HEK293 (cell line): ENCODE data around the gene CNNM1.

Experiments
- CTCF ChIA-PET: fragments of 350-600 bp; formaldehyde crosslinking; extraction: SDS; loops from one replicate; lab custom pipeline; 2021; ENCODE audit warnings: antibody characterized with exemption; lab: Yijun Ruan, JAX
- POLR2A ChIA-PET: fragments of 300-600 bp; formaldehyde crosslinking; extraction: SDS; loops from one replicate; lab custom pipeline; 2020; ENCODE audit warnings: antibody characterized with exemption, inconsistent platforms; lab: Yijun Ruan, JAX
- H3K27ac ChIP-seq: fragments of 200-500 bp; sonication (Bioruptor generic); 2 replicates; pipeline ENCODE4 v1.5.1; 2014; ENCODE audit warnings: low read depth, low read length, control low read depth, inconsistent platforms; ENCODE audit errors: extremely low read depth
- H3K36me3 ChIP-seq, 2 experiments: fragments of 200-500 bp in 1 of 2; sonication (Bioruptor generic) in 1 of 2; 1 replicate in 1 of 2; 2 replicates in 1 of 2; pipeline ENCODE4 v1.5.1; 2014 to 2017; ENCODE audit warnings: inconsistent platforms in 2 of 2, low read length in 2 of 2; ENCODE audit not compliant: control insufficient read depth in 2 of 2, insufficient read depth in 1 of 2
- H3K4me1 ChIP-seq: fragments of 200-500 bp; sonication (Bioruptor generic); 2 replicates; pipeline ENCODE4 v1.5.1; 2014; ENCODE audit warnings: mild to moderate bottlenecking, low read length, inconsistent platforms; ENCODE audit not compliant: control insufficient read depth, insufficient read depth
- H3K4me3 ChIP-seq: 2 replicates; pipeline ENCODE4 v1.5.1; 2011; ENCODE audit warnings: low read depth, mild to moderate bottlenecking, control low read depth, low read length, moderate library complexity
- H3K9me3 ChIP-seq: fragments of 200-500 bp; sonication (Bioruptor generic); 2 replicates; pipeline ENCODE4 v1.5.1; 2014; ENCODE audit warnings: low read depth, low read length, inconsistent platforms; ENCODE audit not compliant: control insufficient read depth, insufficient read depth
- GFI1B ChIP-seq: fragments of 450-650 bp; formaldehyde crosslinking; IDR thresholded peaks from 2 replicates; pipeline ENCODE4 v1.5.1; 2016; ENCODE audit warnings: missing biosample characterization, missing genetic modification characterization
- MYNN ChIP-seq: fragments of 450-650 bp; formaldehyde crosslinking; IDR thresholded peaks from 2 replicates; pipeline ENCODE4 v1.5.1; 2016; ENCODE audit warnings: missing biosample characterization, missing genetic modification characterization, borderline replicate concordance
- RBAK ChIP-seq: fragments of 450-650 bp; formaldehyde crosslinking; IDR thresholded peaks from 2 replicates; pipeline ENCODE4 v1.5.1; 2016; ENCODE audit warnings: missing biosample characterization, missing genetic modification characterization
- SALL2 ChIP-seq: fragments of 450-650 bp; formaldehyde crosslinking; IDR thresholded peaks from 2 replicates; pipeline ENCODE4 v1.5.0; 2017; ENCODE audit warnings: missing biosample characterization, mild to moderate bottlenecking, missing genetic modification characterization, borderline replicate concordance
- SP7 ChIP-seq: fragments of 450-650 bp; formaldehyde crosslinking; IDR thresholded peaks from 2 replicates; pipeline ENCODE4 v1.5.1; 2016; ENCODE audit warnings: missing biosample characterization, missing genetic modification characterization
- TRIM28 ChIP-seq: IDR thresholded peaks from 2 replicates; pipeline ENCODE4 v1.6.1; 2011; ENCODE audit warnings: low read length, control low read depth, borderline replicate concordance
- YY2 ChIP-seq: fragments of 450-650 bp; formaldehyde crosslinking; IDR thresholded peaks from 2 replicates; pipeline ENCODE4 v1.5.1; 2016; ENCODE audit warnings: missing biosample characterization, missing genetic modification characterization
- ZBTB20 ChIP-seq: fragments of 450-650 bp; formaldehyde crosslinking; IDR thresholded peaks from 2 replicates; pipeline ENCODE4 v1.5.1; 2016; ENCODE audit warnings: missing biosample characterization, missing genetic modification characterization
- ZBTB48 ChIP-seq: fragments of 450-650 bp; formaldehyde crosslinking; IDR thresholded peaks from 2 replicates; pipeline ENCODE4 v1.5.1; 2016; ENCODE audit warnings: missing biosample characterization, missing genetic modification characterization
- ZNF133 ChIP-seq: fragments of 450-650 bp; formaldehyde crosslinking; IDR thresholded peaks from 2 replicates; pipeline ENCODE4 v1.5.1; 2016; ENCODE audit warnings: missing biosample characterization, missing genetic modification characterization
- ZNF138 ChIP-seq: fragments of 450-650 bp; formaldehyde crosslinking; IDR thresholded peaks from 2 replicates; pipeline ENCODE4 v1.5.1; 2016; ENCODE audit warnings: missing biosample characterization, missing genetic modification characterization, borderline replicate concordance
- ZNF146 ChIP-seq: fragments of 450-650 bp; formaldehyde crosslinking; IDR thresholded peaks from 2 replicates; pipeline ENCODE4 v1.5.1; 2016; ENCODE audit warnings: missing biosample characterization, missing genetic modification characterization
- ZNF169 ChIP-seq: fragments of 450-650 bp; formaldehyde crosslinking; IDR thresholded peaks from 2 replicates; pipeline ENCODE4 v1.5.1; 2016; ENCODE audit warnings: missing biosample characterization, missing genetic modification characterization
- ZNF221 ChIP-seq: fragments of 450-650 bp; formaldehyde crosslinking; IDR thresholded peaks from 2 replicates; pipeline ENCODE4 v1.5.1; 2017; ENCODE audit warnings: missing biosample characterization, missing genetic modification characterization, borderline replicate concordance
- ZNF223 ChIP-seq: fragments of 450-650 bp; formaldehyde crosslinking; IDR thresholded peaks from 2 replicates; pipeline ENCODE4 v1.5.1; 2016; ENCODE audit warnings: missing biosample characterization, missing genetic modification characterization
- ZNF324 ChIP-seq: fragments of 450-650 bp; formaldehyde crosslinking; IDR thresholded peaks from 2 replicates; pipeline ENCODE4 v1.5.1; 2016; ENCODE audit warnings: missing biosample characterization, missing genetic modification characterization
- ZNF354C ChIP-seq: fragments of 450-650 bp; formaldehyde crosslinking; IDR thresholded peaks from 2 replicates; pipeline ENCODE4 v1.5.1; 2016; ENCODE audit warnings: missing biosample characterization, missing genetic modification characterization, low read depth, borderline replicate concordance
- ZNF394 ChIP-seq: fragments of 450-650 bp; formaldehyde crosslinking; IDR thresholded peaks from 2 replicates; pipeline ENCODE4 v1.5.1; 2016; ENCODE audit warnings: missing biosample characterization, missing genetic modification characterization, mild to moderate bottlenecking, moderate library complexity, borderline replicate concordance
- ZNF433 ChIP-seq: fragments of 450-650 bp; formaldehyde crosslinking; IDR thresholded peaks from 2 replicates; pipeline ENCODE4 v1.5.1; 2016; ENCODE audit warnings: missing biosample characterization, missing genetic modification characterization, low read depth
- ZNF544 ChIP-seq: fragments of 450-650 bp; formaldehyde crosslinking; IDR thresholded peaks from 2 replicates; pipeline ENCODE4 v1.5.0; 2017; ENCODE audit warnings: missing biosample characterization, missing genetic modification characterization
- ZNF555 ChIP-seq: fragments of 450-650 bp; formaldehyde crosslinking; conservative IDR thresholded peaks from 2 replicates; pipeline ENCODE4 v1.5.1; 2017; ENCODE audit warnings: missing biosample characterization, mild to moderate bottlenecking, missing genetic modification characterization, inconsistent platforms
- ZNF610 ChIP-seq: fragments of 450-650 bp; formaldehyde crosslinking; IDR thresholded peaks from 2 replicates; pipeline ENCODE4 v1.5.1; 2016; ENCODE audit warnings: missing biosample characterization, missing genetic modification characterization, borderline replicate concordance
- ZNF623 ChIP-seq: fragments of 450-650 bp; formaldehyde crosslinking; IDR thresholded peaks from 2 replicates; pipeline ENCODE4 v1.5.1; 2016; ENCODE audit warnings: missing biosample characterization, missing genetic modification characterization
- ZSCAN23 ChIP-seq: fragments of 450-650 bp; formaldehyde crosslinking; IDR thresholded peaks from 2 replicates; pipeline ENCODE4 v1.5.1; 2016; ENCODE audit warnings: missing biosample characterization, missing genetic modification characterization
- ZSCAN30 ChIP-seq: fragments of 450-650 bp; IDR thresholded peaks from 2 replicates; pipeline ENCODE4 v1.5.1; 2018; ENCODE audit warnings: missing biosample characterization, mild to moderate bottlenecking, missing genetic modification characterization, moderate library complexity
- TF ChIP-seq, protein P1 (sequence below): fragments of 450-650 bp; formaldehyde crosslinking; IDR thresholded peaks from 2 replicates; pipeline ENCODE4 v1.5.1; 2016; ENCODE audit warnings: missing biosample characterization, missing genetic modification characterization
- TF ChIP-seq, protein P2 (sequence below): fragments of 450-650 bp; formaldehyde crosslinking; IDR thresholded peaks from 2 replicates; pipeline ENCODE4 v1.5.1; 2016; ENCODE audit warnings: missing biosample characterization, missing genetic modification characterization

Gene CNNM1

DNA sequence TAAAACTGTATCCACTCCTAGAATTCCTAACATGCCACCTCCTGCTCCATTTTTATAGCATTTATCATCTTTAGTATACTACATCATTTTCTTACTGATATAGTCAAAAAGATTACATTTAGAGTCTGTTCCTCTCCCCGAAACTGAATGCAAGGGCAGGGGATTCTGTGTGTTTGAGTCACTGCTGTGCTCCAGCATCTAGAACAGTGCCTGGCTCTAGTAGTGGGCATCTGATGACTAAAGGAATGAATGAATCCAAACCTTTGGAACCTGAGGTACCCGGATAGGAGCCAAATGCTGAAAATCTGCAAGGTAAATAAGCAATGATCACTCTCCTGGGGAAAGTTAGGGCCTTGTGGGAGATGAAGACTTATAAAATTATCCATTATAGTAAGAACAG, 82.4 kb downstream of the CNNM1 start:
- H3K9me3 ChIP-seq = no peaks in the 10 kb centered on the region
- ChIA-PET POLR2A (interaction anchor here (0.6 to 1.2 kb wide), 2 partner anchors 19 to 64 kb away, joined by 4 to 5 read pairs; partner anchors contain the start of gene GOT1), CTCF (interaction anchor here (1.1 to 1.6 kb wide), 3 partner anchors 9 to 149 kb away, joined by 4 to 5 read pairs (median 4); no protein-coding TSS in a partner anchor)
- H3K27ac ChIP-seq = no peak overlapping the region
- H3K36me3 ChIP-seq = peaks cover 0 to 13% of the 10 kb centered on the region in 2 experiments; a peak in 2 of 3 replicates
- TF ChIP-seq ZNF610 (no peak), ZNF169 (tag by site-specific recombination) (no peak), ZNF433 (tag by site-specific recombination) (no peak), ZNF221 (tag by site-specific recombination) (no peak), ZNF555 (tag by site-specific recombination) (no peak), ZNF133 (tag by site-specific recombination) (no peak), ZNF223 (tag by site-specific recombination) (no peak), ZNF146 (tag by site-specific recombination) (no peak), SALL2 (tag by site-specific recombination) (no peak), ZNF138 (tag by site-specific recombination) (no peak), TRIM28 (no peak), ZNF394 (no peak)
- TF ChIP-seq, protein P1, sequence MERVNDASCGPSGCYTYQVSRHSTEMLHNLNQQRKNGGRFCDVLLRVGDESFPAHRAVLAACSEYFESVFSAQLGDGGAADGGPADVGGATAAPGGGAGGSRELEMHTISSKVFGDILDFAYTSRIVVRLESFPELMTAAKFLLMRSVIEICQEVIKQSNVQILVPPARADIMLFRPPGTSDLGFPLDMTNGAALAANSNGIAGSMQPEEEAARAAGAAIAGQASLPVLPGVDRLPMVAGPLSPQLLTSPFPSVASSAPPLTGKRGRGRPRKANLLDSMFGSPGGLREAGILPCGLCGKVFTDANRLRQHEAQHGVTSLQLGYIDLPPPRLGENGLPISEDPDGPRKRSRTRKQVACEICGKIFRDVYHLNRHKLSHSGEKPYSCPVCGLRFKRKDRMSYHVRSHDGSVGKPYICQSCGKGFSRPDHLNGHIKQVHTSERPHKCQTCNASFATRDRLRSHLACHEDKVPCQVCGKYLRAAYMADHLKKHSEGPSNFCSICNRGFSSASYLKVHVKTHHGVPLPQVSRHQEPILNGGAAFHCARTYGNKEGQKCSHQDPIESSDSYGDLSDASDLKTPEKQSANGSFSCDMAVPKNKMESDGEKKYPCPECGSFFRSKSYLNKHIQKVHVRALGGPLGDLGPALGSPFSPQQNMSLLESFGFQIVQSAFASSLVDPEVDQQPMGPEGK (tag by site-specific recombination) = no peak
- no peak overlapping the region for H3K4me3 ChIP-seq
- no peaks in the 10 kb centered on the region for H3K4me1 ChIP-seq

DNA sequence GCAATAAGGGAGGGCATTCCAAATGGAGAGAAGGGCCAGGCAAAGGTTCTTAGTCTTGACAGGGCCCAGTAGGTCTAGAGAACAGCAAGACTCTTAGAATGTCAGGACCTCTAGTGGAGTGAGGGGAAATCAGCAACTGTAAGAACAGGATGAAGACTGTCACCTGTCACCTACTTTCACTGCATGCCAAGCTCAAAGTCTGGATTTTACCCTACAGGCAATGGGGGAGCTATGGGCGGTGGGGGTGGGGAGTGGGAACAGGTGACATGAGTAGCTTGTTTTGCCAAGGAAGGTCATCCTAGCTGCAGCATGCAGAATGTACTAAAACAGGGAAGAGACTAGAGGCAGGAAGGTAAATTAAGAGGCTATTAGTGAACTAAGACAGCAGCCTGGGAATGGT, 82.9 kb downstream of the CNNM1 start:
- Histone ChIP-seq H3K4me1 (no peaks in the 10 kb centered on the region), H3K27ac (no peak overlapping the region), H3K4me3 (no peak overlapping the region), H3K9me3 (no peaks in the 10 kb centered on the region), H3K36me3 (peaks cover 0 to 8% of the 10 kb centered on the region in 2 experiments; a peak in 2 of 3 replicates)
- no peak for TF ChIP-seq SP7
- ChIA-PET CTCF (interaction anchor here (1.1 to 1.6 kb wide), 2 partner anchors 9 to 18 kb away, joined by 4 read pairs; no protein-coding TSS in a partner anchor), POLR2A (interaction anchor here (1.2 kb wide), 1 partner anchor 18 kb away, joined by 5 read pairs; the partner anchor contains the start of gene GOT1)

DNA sequence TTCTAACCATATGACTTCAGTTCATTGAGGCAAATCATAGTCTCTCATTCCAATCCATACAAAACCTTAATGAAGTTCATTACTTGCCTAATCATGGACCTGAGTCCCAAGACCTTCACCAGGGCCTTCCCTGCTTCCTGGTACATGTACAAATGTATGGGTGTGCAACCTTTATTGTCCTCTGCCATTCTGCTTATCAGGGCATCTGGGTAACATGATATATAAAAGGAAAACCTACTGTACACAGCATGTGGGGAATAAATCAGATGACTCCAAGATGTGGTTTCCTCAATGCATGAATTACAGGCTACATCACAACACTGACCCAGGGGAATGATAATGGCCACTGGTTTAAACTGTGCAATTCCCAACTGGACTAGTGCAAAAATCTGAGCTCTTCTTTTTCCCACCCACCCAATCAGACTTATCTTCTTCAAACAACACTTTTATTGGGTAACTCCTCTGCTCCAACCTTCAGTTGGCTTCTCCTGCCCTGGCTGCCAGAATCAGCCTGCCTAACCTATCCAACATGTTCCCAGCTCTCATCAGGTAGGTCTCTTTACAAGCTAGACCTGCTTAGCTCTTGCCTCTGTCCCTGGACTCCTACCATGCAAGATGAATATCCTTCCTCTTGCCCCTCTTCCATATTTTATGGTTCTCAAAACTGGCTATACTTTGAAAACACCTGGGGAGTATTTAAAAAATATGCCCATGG, 89.9 kb downstream of the CNNM1 start:
- TF ChIP-seq TRIM28 (no peak), RBAK (tag by site-specific recombination) (no peak), ZNF623 (tag by site-specific recombination) (no peak), ZBTB20 (tag by site-specific recombination) (no peak), MYNN (tag by site-specific recombination) (no peak), ZNF324 (tag by site-specific recombination) (no peak), ZSCAN30 (tag by site-specific recombination) (no peak), ZNF354C (tag by site-specific recombination) (no peak), ZSCAN23 (no peak), ZBTB48 (tag by site-specific recombination) (no peak), ZNF544 (tag by site-specific recombination) (no peak), GFI1B (tag by site-specific recombination) (no peak), YY2 (tag by site-specific recombination) (no peak)
- TF ChIP-seq, protein P2, sequence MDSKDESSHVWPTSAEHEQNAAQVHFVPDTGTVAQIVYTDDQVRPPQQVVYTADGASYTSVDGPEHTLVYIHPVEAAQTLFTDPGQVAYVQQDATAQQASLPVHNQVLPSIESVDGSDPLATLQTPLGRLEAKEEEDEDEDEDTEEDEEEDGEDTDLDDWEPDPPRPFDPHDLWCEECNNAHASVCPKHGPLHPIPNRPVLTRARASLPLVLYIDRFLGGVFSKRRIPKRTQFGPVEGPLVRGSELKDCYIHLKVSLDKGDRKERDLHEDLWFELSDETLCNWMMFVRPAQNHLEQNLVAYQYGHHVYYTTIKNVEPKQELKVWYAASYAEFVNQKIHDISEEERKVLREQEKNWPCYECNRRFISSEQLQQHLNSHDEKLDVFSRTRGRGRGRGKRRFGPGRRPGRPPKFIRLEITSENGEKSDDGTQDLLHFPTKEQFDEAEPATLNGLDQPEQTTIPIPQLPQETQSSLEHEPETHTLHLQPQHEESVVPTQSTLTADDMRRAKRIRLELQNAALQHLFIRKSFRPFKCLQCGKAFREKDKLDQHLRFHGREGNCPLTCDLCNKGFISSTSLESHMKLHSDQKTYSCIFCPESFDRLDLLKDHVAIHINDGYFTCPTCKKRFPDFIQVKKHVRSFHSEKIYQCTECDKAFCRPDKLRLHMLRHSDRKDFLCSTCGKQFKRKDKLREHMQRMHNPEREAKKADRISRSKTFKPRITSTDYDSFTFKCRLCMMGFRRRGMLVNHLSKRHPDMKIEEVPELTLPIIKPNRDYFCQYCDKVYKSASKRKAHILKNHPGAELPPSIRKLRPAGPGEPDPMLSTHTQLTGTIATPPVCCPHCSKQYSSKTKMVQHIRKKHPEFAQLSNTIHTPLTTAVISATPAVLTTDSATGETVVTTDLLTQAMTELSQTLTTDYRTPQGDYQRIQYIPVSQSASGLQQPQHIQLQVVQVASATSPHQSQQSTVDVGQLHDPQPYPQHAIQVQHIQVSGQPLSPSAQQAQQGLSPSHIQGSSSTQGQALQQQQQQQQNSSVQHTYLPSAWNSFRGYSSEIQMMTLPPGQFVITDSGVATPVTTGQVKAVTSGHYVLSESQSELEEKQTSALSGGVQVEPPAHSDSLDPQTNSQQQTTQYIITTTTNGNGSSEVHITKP (tag by site-specific recombination) = no peak
- Histone ChIP-seq H3K9me3 (no peaks in the 10 kb centered on the region), H3K27ac (no peak overlapping the region), H3K4me1 (no peaks in the 10 kb centered on the region), H3K4me3 (no peak overlapping the region), H3K36me3 (peaks cover 8 to 36% of the 10 kb centered on the region in 2 experiments)
- ChIA-PET POLR2A (interaction anchor here (0.6 to 3.1 kb wide), 2 partner anchors 12 to 208 kb away, joined by 4 to 14 read pairs; partner anchors contain the start of gene GOT1), CTCF (no interaction called here)
